K562 (cell line): ENCODE results near the gene FBXW2. TPM values are rescaled to one million over a fixed set of nuclear protein-coding genes. Genes with fewer than 3 reads are reported as not detected.

Experiments
- CCNT2 ChIP-seq: IDR thresholded peaks from 2 replicates; pipeline ENCODE4 v1.6.1; 2011; ENCODE audit warnings: borderline replicate concordance, low read depth, mild to moderate bottlenecking, moderate library complexity, mixed read lengths, low read length; ENCODE audit not compliant: insufficient read length; ENCODE audit errors: extremely low read depth
- HDAC8 ChIP-seq: fragments of 450-650 bp; IDR thresholded peaks from 2 replicates; pipeline ENCODE4 v1.6.1; 2016; ENCODE audit warnings: mild to moderate bottlenecking, missing genetic modification characterization, moderate library complexity, missing compliant biosample characterization
- KDM1A ChIP-seq, 2 experiments: fragments of 450-650 bp; IDR thresholded peaks; 2 replicates each; pipeline ENCODE4 v1.6.1; 2016; ENCODE audit warnings: mild to moderate bottlenecking in 2 of 2
- NFIC ChIP-seq: fragments of 450-650 bp; IDR thresholded peaks from 2 replicates; pipeline ENCODE4 v1.6.1; 2017; ENCODE audit warnings: mild to moderate bottlenecking, inconsistent platforms
- PHF20 ChIP-seq: fragments of 450-650 bp; IDR thresholded peaks from 2 replicates; pipeline ENCODE4 v1.6.1; 2018; ENCODE audit not compliant: partially characterized antibody
- RBM34 ChIP-seq: fragments of 200-400 bp; formaldehyde crosslinking; IDR thresholded peaks from 2 replicates; pipeline ENCODE4 v1.6.1; 2018; ENCODE audit warnings: low read length, borderline replicate concordance; ENCODE audit not compliant: insufficient read depth
- RFX5 ChIP-seq: IDR thresholded peaks from 2 replicates; pipeline ENCODE4 v1.6.1; 2011; ENCODE audit warnings: low read depth, mild to moderate bottlenecking, improper control_type of control experiment, low read length
- SMARCE1 ChIP-seq: fragments of 450-650 bp; IDR thresholded peaks from 2 replicates; pipeline ENCODE4 v1.7.1; 2016; ENCODE audit warnings: mild to moderate bottlenecking
- YBX1 ChIP-seq: fragments of 450-650 bp; IDR thresholded peaks from 2 replicates; pipeline ENCODE4 v1.7.1; 2016; ENCODE audit warnings: mild to moderate bottlenecking
- ZFP36 ChIP-seq: fragments of 150-350 bp; IDR thresholded peaks from 2 replicates; pipeline ENCODE4 v1.6.1; 2018; ENCODE audit warnings: low read length, low read depth; ENCODE audit not compliant: partially characterized antibody
- ZNF436 ChIP-seq: fragments of 250-450, 450-650 bp; sonication (Bioruptor Pico); formaldehyde crosslinking; IDR thresholded peaks from 2 replicates; pipeline ENCODE4 v1.7.0; 2020; ENCODE audit warnings: mild to moderate bottlenecking
- ZNF76 ChIP-seq: fragments of 250-450 bp; sonication (Bioruptor Pico); IDR thresholded peaks from 2 replicates; pipeline ENCODE4 v1.4.0; 2020; ENCODE audit warnings: mild to moderate bottlenecking, moderate library complexity, borderline replicate concordance
- polyA plus RNA-seq, 8 experiments: library from polyadenylated mRNA; depleted of rRNA in 4 of 8; stranded (reverse) in 5 of 8; unstranded in 3 of 8; fragments of >200 nt; fragmentation: Nextera tagmentation in 2 of 8; fragmentation: Illumina TruSeq in 1 of 8; extraction: Ambion mirVana in 2 of 8; extraction: Trizol in 1 of 8; gene quantifications; 2 replicates each; pipeline versions ENCODE4 v1.2.1 to v1.2.3, GENCODE V29; 2011 to 2014; ENCODE audit warnings: inconsistent platforms in 1 of 8, missing spikeins in 1 of 8
- total RNA-seq, 7 experiments: library from RNA; depleted of rRNA in 6 of 7; stranded (reverse); fragments of >200 nt in 6 of 7; fragmentation: Illumina TruSeq in 2 of 7; extraction: Trizol in 2 of 7; gene quantifications; 2 replicates each; pipeline versions ENCODE4 v1.2.1 to v1.2.3, GENCODE V29; 2011 to 2021; ENCODE audit warnings: low replicate concordance in 1 of 7
- TF ChIP-seq, protein P1 (sequence below): fragments of 450-650 bp; IDR thresholded peaks from 2 replicates; pipeline ENCODE4 v1.6.1; 2016; ENCODE audit warnings: borderline replicate concordance
- TF ChIP-seq, protein P2 (sequence below): fragments of 450-650 bp; IDR thresholded peaks from 2 replicates; pipeline ENCODE4 v1.6.1; 2016; ENCODE audit warnings: low read depth
- TF ChIP-seq, protein P3 (sequence below), 2 experiments: fragments of 450-650 bp; IDR thresholded peaks; 2 replicates each; pipeline ENCODE4 v1.6.1; 2018; ENCODE audit warnings: mild to moderate bottlenecking in 2 of 2, low read depth in 1 of 2; ENCODE audit not compliant: partially characterized antibody in 2 of 2

The FBXW2 gene
- total and polyA plus RNA-seq, 9 of the 15 experiments (the other 6 are each of a cell fraction or from before 2014, with no cell fraction given), result 2.5 to 57.8 (median 28.1) TPM

DNA sequence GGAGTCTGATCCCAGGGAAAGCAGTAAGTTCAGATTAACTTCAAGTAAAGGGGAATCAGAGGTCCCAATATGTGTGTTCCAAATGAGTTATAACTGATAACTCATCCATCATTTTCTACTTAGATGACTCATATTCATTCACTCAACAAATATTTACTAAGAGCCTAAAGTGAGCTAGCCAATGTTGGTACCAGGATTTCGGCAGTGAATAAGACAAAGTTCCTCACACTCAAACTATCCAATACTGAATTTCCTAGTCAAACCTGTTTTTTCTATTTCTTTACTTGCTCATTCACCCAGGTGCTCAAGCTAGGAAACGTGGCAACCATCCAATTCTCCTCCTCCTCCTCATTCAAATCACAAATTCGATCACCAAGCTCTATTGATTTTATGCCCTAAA, 25.8 kb downstream of the FBXW2 start (continued):
- TF ChIP-seq, protein P1, sequence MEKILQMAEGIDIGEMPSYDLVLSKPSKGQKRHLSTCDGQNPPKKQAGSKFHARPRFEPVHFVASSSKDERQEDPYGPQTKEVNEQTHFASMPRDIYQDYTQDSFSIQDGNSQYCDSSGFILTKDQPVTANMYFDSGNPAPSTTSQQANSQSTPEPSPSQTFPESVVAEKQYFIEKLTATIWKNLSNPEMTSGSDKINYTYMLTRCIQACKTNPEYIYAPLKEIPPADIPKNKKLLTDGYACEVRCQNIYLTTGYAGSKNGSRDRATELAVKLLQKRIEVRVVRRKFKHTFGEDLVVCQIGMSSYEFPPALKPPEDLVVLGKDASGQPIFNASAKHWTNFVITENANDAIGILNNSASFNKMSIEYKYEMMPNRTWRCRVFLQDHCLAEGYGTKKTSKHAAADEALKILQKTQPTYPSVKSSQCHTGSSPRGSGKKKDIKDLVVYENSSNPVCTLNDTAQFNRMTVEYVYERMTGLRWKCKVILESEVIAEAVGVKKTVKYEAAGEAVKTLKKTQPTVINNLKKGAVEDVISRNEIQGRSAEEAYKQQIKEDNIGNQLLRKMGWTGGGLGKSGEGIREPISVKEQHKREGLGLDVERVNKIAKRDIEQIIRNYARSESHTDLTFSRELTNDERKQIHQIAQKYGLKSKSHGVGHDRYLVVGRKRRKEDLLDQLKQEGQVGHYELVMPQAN, result no peak
- TF ChIP-seq ZNF76 (CRISPR knock-in tag) (no peak), KDM1A (IDR thresholded peaks at IDR 0.05) (0 out of 4 replicates have a peak, but pooled peaks of 1 of the 2 experiments have one; percentile 5), RBM34 (no peak), RFX5 (no peak), SMARCE1 (0 out of 2 replicates have a peak, but pooled peaks have one; percentile 10), YBX1 (no peak), ZFP36 (no peak), CCNT2 (no peak), HDAC8 (tag) (no peak), ZNF436 (no peak), NFIC (peak; percentile 63; the same call in 1 of the 2 replicates), PHF20 (no peak)
- TF ChIP-seq, protein P2, sequence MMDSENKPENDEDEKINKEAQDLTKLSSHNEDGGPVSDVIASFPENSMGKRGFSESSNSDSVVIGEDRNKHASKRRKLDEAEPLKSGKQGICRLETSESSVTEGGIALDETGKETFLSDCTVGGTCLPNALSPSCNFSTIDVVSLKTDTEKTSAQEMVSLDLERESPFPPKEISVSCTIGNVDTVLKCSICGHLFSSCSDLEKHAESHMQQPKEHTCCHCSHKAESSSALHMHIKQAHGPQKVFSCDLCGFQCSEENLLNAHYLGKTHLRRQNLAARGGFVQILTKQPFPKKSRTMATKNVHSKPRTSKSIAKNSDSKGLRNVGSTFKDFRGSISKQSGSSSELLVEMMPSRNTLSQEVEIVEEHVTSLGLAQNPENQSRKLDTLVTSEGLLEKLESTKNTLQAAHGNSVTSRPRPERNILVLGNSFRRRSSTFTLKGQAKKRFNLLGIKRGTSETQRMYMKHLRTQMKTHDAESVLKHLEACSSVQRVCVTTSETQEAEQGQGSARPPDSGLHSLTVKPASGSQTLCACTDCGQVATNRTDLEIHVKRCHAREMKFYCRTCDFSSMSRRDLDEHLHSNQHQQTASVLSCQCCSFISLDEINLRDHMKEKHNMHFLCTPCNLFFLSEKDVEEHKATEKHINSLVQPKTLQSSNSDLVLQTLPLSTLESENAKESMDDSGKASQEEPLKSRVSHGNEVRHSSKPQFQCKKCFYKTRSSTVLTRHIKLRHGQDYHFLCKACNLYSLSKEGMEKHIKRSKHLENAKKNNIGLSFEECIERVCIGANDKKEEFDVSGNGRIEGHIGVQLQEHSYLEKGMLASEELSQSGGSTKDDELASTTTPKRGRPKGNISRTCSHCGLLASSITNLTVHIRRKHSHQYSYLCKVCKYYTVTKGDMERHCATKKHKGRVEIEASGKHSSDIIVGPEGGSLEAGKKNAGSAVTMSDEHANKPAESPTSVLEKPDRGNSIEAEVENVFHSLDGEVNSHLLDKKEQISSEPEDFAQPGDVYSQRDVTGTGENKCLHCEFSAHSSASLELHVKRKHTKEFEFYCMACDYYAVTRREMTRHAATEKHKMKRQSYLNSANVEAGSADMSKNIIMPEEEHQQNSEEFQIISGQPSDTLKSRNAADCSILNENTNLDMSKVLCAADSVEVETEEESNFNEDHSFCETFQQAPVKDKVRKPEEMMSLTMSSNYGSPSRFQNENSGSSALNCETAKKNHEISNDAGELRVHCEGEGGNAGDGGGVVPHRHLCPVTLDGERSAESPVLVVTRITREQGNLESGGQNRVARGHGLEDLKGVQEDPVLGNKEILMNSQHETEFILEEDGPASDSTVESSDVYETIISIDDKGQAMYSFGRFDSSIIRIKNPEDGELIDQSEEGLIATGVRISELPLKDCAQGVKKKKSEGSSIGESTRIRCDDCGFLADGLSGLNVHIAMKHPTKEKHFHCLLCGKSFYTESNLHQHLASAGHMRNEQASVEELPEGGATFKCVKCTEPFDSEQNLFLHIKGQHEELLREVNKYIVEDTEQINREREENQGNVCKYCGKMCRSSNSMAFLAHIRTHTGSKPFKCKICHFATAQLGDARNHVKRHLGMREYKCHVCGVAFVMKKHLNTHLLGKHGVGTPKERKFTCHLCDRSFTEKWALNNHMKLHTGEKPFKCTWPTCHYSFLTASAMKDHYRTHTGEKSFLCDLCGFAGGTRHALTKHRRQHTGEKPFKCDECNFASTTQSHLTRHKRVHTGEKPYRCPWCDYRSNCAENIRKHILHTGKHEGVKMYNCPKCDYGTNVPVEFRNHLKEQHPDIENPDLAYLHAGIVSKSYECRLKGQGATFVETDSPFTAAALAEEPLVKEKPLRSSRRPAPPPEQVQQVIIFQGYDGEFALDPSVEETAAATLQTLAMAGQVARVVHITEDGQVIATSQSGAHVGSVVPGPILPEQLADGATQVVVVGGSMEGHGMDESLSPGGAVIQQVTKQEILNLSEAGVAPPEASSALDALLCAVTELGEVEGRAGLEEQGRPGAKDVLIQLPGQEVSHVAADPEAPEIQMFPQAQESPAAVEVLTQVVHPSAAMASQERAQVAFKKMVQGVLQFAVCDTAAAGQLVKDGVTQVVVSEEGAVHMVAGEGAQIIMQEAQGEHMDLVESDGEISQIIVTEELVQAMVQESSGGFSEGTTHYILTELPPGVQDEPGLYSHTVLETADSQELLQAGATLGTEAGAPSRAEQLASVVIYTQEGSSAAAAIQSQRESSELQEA, result no peak
- TF ChIP-seq, protein P3, sequence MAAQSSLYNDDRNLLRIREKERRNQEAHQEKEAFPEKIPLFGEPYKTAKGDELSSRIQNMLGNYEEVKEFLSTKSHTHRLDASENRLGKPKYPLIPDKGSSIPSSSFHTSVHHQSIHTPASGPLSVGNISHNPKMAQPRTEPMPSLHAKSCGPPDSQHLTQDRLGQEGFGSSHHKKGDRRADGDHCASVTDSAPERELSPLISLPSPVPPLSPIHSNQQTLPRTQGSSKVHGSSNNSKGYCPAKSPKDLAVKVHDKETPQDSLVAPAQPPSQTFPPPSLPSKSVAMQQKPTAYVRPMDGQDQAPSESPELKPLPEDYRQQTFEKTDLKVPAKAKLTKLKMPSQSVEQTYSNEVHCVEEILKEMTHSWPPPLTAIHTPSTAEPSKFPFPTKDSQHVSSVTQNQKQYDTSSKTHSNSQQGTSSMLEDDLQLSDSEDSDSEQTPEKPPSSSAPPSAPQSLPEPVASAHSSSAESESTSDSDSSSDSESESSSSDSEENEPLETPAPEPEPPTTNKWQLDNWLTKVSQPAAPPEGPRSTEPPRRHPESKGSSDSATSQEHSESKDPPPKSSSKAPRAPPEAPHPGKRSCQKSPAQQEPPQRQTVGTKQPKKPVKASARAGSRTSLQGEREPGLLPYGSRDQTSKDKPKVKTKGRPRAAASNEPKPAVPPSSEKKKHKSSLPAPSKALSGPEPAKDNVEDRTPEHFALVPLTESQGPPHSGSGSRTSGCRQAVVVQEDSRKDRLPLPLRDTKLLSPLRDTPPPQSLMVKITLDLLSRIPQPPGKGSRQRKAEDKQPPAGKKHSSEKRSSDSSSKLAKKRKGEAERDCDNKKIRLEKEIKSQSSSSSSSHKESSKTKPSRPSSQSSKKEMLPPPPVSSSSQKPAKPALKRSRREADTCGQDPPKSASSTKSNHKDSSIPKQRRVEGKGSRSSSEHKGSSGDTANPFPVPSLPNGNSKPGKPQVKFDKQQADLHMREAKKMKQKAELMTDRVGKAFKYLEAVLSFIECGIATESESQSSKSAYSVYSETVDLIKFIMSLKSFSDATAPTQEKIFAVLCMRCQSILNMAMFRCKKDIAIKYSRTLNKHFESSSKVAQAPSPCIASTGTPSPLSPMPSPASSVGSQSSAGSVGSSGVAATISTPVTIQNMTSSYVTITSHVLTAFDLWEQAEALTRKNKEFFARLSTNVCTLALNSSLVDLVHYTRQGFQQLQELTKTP (IDR thresholded peaks at IDR 0.05; ENCODE audit: low read depth in 1 of 2, partially characterized antibody in 2 of 2), result no peak
